NCI-H2081 treated with DMSO at 0.1 percent for 48 hours (cell line): ENCODE results near the gene NPAS2.

ENCODE experiments used
- DNase-seq: peaks from one replicate; lab custom pipeline; 2025; lab: John Stamatoyannopoulos, UW

NPAS2 gene

DNA sequence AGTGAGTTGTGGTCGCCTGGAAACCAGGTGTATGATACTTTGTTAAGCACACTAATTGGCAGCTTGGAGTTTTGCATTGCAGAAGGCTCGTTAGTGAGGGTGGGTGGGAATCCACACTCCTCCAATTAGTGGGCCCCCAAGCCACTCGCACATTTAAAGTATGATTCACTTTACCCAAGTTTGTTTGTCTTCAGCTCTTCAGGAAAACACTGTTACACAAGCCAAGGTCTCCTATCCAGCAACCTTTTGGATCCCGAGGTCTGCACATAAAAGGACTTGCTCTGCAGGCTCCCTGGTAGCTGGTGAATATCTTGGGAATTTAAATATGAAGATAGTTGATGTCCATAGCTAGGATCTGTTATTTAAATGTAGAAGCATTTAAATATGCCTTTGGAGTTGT, 66.1 kb downstream of the NPAS2 start:
- DNase-seq = no peak

DNA sequence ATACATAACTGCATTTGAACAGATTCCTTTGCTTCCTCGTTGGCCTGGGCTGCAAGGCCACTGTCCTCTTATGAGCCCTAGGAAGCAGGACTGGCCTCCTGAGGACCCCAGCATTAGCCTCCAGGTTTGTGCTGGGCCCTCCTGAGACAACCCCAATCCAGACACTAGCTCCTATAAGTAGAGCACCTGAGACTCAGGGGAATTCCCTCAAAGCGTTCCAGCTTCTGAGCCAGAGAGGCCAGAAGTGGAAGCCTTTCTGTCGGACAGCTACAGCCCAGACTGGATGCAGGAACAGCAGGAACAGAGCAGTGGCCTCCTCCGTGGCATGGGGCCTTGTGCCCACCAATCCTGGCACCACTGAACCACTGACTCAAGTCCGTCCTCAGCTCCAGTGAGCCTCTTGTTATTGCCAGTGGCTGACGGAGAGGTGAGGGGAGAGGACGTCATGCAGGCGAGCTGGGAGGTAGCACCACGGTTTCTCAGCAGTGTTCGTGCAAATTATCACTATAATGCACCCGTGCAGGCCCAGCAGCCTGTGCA, 67.2 kb downstream of the NPAS2 start:
- DNase-seq = no peak

- no peak for DNase-seq
These were observed 68.0 kb downstream of the NPAS2 start for GRCh38 chr2:100887713-100888495.

DNA sequence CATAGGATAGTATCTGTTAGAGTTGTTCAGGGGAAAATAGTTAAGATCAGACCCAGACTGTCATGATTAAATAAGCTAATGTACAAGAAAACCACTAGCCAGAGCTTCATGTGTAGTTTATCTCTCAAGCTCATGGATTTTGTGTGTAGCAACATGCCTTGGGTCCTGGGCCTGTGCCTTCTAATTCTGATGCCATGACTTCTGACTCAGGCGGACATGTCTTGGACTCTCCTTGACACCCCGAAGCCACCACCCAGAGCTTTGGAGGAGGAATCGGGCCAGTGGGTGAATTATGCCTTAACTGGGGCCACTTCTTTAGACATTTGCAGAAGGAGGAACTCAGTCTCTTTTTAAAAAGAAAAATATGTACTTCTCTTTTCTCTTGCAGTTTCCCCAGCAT, 68.7 kb downstream of the NPAS2 start:
- DNase-seq = no peak

DNA sequence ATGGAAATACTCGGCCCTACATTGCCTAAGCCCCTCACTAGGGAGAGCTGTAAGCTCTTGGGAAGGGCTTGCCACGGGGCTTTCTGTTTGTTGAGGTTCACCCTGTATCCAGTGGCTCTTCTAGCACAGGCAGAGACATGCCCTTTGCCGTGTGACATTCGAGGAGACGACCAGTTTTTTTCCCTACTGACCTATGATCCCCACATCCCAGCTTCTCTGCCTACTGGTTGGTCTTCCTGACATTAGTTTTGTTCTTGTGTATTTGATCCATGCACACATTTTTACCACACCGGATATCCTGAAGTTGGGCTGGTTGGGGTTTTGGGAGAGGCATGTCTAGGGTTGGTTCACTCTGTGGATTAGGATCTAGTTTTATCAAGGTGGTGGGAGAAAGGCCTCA, 69.3 kb downstream of the NPAS2 start:
- DNase-seq = no peak

DNA sequence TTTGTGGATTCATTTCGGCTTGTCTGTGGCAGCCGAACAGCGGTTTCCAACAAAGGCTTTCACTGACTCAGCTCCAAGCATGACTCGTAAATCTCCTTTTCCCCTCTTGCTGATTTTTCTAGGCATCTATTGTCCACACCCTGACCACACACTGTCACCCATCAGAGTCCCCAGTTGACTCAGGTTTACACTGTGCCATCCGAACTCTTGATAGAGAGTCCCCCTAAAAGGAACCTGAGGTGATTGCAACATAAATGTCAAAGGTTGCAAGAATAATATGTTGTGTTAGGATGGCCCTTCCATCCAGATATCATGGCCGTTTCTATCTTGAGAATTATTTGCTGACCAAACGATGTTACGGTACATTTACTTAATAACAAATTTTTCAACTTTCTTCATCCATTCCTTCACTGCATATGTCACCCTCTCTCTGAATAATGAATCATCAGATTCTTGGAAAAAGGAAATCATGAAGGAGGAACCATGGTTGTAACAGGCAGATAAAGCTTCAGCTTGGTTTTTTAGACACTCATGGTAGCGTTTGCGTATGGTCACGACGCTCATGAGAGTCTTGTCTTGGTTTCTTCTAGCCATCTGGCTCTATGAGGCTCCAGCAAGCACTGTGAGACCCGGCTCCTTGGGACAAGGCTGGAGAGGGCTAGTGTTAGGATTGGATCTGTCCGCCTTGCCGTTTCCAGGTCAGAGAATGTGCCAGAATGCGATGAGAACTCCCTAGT, 72.1 kb downstream of the NPAS2 start:
- DNase-seq = no peak

- no peak for DNase-seq
These were observed 73.6 kb downstream of the NPAS2 start for GRCh38 chr2:100893392-100894104.

DNA sequence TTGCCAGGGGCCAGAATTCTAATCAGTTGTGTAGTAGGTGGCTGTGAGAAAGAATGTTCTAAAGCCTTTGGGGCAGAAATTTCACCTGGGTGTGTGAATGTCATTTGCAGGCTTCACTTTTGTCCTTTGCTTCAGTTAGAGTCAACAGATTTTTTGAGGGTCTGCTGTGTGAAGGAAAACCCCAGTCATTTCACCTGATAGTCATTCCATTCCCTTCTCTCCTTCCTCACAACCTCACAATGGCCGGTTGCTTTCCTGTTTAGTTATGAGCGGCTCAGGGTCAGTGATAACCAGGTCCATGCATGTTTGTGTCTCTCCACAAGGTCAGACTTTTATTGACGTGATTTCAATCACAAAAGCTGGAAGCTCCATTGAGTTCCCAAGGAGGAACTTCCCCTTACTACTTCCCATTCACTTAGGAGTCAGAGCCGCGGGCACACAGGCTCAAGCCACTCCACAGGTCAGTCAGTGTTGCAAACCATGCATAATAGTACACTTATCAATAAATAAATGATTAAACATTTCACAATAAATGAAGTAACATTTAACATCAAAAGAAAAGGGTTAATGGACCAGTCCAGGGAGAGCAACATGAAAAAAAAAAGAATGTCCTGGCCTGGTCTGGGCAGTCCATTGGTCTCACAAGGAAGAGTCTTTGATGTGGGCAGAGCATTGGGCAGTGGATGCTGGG, 74.3 kb downstream of the NPAS2 start:
- no peak for DNase-seq

GRCh38 chr2:100894796-100895156, 74.8 kb downstream of the NPAS2 start:
- no peak for DNase-seq

- no peak for DNase-seq
These were observed 75.5 kb downstream of the NPAS2 start for GRCh38 chr2:100895402-100895801.

DNA sequence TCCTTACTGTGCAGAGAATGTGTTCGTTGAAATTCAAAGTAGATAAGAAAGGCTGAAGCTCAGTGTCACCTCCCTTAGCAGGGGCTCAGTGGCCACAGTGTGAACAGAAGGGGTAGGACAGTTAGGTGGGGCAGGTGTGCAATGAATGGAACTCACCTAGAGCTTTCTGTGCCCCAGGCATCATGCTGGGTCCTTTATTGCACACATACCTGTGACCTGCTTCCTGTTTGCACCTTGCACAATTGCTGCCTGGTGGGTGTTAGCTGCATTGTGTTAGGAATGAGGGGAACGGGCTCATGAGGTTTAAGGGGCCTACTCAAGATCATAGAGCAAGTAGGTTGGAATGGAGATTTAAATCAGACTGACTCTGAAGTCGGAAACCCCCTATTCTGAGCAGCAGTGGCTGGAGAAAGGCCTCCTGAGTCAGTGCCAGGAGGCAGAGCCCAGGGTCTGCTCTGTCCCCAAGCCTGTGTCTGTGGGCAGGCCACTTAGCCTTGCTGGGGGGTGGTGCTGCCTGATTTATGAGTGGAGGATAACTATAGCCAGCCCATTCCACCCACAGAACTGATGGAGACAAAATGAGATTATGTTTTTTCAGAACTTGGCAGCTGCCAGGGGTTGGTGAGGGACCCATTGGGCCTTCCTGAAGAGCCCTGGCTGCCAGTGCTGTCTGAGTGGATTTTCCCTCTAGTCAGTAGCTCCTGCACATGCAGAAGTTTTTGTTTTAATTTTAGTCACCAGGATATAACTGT, 76.2 kb downstream of the NPAS2 start:
- no peak for DNase-seq

- DNase-seq = no peak
These were observed 78.2 kb downstream of the NPAS2 start for GRCh38 chr2:100898035-100898665.

- no peak for DNase-seq
These were observed 80.3 kb downstream of the NPAS2 start for GRCh38 chr2:100900156-100900795.

- DNase-seq = no peak
These were observed 83.0 kb downstream of the NPAS2 start for GRCh38 chr2:100902817-100903405.

DNA sequence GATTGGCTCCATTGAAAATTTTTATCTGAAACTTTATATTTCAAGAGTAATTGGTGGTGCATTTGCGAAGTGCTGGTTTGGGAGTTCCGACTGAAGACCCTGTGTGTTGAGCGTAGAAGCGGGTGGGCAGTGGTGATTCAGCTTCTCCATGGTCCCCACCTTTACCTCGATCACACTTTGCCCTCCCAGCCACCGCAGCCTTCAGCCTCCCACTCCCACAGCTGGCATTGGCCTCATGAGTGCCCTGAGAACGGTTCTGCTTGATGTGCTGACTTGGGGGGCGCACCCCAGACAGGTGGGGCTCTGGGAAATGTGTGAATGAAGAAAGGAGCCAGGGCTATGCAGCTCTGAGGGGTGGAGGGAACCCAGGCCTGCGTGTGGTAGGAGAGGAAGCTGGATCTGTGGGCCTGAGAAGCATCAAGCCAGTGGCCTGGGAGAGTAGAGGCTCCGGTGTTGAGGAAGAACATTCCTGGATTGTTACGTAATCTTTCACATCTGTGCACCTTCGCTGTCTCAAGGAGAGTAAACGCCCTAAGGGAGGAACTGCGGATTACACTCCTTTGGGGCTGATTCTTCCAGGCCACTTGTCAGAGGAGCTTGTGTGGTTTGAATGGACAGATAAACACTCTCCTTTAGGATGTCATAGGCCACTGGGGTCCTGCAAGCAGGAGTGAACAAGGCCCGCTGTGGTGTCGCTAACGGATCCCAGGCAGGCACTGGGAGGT, 83.8 kb downstream of the NPAS2 start:
- no peak for DNase-seq

DNA sequence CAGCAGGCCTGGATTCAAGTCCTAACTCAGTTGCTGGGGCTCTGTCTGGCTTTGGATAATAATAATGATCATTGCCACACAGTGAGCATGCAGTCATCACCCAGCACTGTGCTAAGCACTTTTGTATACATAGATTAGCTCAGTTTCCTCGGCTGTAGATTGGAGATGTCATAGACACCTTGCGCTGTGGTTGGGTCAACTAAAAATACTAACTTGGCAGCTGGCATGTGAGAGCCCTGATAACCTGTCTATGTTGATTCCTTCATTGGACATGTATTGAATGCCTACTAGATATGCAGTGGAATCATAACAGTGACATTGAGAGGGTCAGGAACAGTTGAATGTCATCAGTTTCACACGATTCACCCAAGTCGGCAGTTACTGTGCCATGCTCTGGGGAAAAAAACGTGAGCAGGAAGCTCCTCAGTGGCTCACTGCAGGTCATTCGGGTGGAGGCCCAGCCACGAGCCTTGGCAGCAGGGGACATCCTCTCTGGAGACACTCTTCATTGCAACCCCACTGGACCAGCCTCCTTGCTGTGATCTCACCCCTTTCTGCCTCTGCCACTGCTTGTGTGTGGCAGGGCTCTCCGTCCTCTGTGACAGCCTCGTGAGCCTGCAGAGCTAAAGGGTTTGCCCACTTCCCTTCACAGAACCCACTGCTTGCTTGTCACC, 85.3 kb downstream of the NPAS2 start:
- DNase-seq = no peak

DNA sequence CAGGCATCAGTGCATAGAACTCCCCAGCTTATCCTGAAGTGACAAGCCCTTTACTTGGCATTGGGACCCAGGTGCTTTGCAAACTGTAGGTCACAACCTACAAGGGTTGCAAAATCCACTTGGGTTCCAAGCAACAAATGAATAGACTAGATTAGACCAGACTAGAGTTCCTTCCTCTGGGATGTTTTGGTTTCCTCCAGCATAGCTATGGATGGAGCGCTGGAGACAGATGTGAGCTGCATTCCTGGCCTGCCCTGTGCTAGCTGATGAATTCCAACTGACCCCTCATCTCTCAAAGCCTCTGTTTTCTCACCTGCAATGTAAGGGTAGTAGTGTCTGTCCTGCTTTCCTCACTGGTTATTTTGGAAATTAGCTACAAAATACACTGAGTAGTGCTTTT, 86.2 kb downstream of the NPAS2 start:
- no peak for DNase-seq

DNA sequence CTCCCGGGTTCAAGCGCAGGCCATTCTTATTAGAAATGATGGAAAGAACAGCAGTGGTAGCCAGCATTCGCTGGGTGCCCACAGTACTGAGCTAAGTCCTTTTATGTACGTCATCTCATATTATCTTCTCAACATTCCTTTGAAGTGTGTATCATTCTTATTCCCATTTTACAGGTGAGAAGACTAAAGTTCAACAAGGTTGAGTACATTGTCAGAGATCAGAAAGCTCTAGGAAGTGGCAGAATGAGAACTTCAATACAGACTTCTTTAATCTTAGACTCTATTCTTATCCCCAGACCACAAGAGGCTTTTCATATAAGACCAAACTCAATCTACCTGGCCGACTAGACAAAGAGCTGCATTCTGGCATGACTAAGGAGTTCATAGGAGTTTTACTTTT, 86.7 kb downstream of the NPAS2 start:
- DNase-seq = no peak

DNA sequence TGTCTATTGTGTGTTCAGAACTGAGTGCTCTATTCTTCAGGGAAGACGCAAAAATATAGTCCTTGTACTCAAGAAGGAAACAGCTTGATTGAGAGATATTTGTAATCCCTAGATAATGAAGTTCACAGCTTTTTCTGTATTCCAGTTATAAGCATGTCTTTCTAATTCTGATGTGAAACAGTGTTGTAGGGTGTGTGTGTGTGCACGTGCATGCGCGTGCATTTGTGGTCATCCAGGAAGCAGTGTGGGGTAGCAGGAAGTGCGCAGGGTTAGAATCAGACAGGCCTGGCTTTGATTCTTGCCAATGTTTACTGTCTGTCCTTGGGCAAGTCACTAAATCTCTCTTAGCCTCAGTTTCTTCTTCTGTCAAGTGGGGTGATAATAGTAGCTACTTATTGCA, 87.9 kb downstream of the NPAS2 start:
- no peak for DNase-seq
